Astrocyte (in vitro differentiated cells and primary cell): ENCODE data around the gene FAM3B. TPM values are rescaled to one million over a fixed set of nuclear protein-coding genes. Genes with fewer than 3 reads are reported as not detected.

ENCODE experiments used
- DNase-seq: peaks from one replicate; pipeline ENCODE4 v3.0.0-alpha.2; 2010; ENCODE audit warnings: low read depth
- FAIRE-seq: peaks from 2 replicates; lab custom pipeline; 2011; peaks lifted over from hg19 to GRCh38; lab: Jason Lieb, UNC
- H2AFZ ChIP-seq: 2 replicates; pipeline ENCODE4 v1.6.0; 2012; ENCODE audit warnings: low read depth, low read length, inconsistent platforms
- H3K27ac ChIP-seq: 2 replicates; pipeline ENCODE4 v1.5.1; 2011; ENCODE audit warnings: low read depth, low read length, inconsistent platforms
- H3K27me3 ChIP-seq: 2 replicates; pipeline ENCODE4 v1.6.0; 2011; ENCODE audit warnings: low read length, inconsistent platforms; ENCODE audit not compliant: insufficient read depth
- H3K36me3 ChIP-seq: 2 replicates; pipeline ENCODE4 v1.5.1; 2011; ENCODE audit warnings: low read length, inconsistent platforms; ENCODE audit not compliant: insufficient read depth
- H3K4me1 ChIP-seq: 2 replicates; pipeline ENCODE4 v1.5.1; 2011; ENCODE audit warnings: low read length, inconsistent platforms; ENCODE audit not compliant: insufficient read depth
- H3K4me2 ChIP-seq: 2 replicates; pipeline ENCODE4 v1.6.0; 2012; ENCODE audit warnings: low read length, inconsistent platforms
- H3K4me3 ChIP-seq: 2 replicates; pipeline ENCODE4 v1.5.1; 2011; ENCODE audit warnings: low read depth, mild to moderate bottlenecking, low read length, inconsistent platforms; ENCODE audit not compliant: insufficient read depth
- H3K79me2 ChIP-seq: 2 replicates; pipeline ENCODE4 v1.6.0; 2012; ENCODE audit warnings: mild to moderate bottlenecking, low read length, inconsistent platforms; ENCODE audit not compliant: insufficient read depth
- H3K9ac ChIP-seq: 2 replicates; pipeline ENCODE4 v1.6.0; 2012; ENCODE audit warnings: mild to moderate bottlenecking, low read length, inconsistent platforms
- H3K9me3 ChIP-seq: 2 replicates; pipeline ENCODE4 v1.5.1; 2012; ENCODE audit warnings: low read depth, mild to moderate bottlenecking, low read length, inconsistent platforms; ENCODE audit not compliant: insufficient read depth
- H4K20me1 ChIP-seq: 2 replicates; pipeline ENCODE4 v1.6.0; 2012; ENCODE audit warnings: low read length, inconsistent platforms; ENCODE audit not compliant: insufficient read depth
- H3K27ac Mint-ChIP-seq: one replicate; pipeline ENCODE4 v1.8.0; 2021; ENCODE audit warnings: mild to moderate bottlenecking, mixed read lengths; ENCODE audit not compliant: unreplicated experiment
- H3K27me3 Mint-ChIP-seq: one replicate; pipeline ENCODE4 v1.8.0; 2021; ENCODE audit warnings: low read depth, mixed read lengths; ENCODE audit not compliant: unreplicated experiment
- H3K36me3 Mint-ChIP-seq: one replicate; pipeline ENCODE4 v1.8.0; 2021; ENCODE audit warnings: low read depth, mixed read lengths; ENCODE audit not compliant: unreplicated experiment
- H3K4me1 Mint-ChIP-seq: one replicate; pipeline ENCODE4 v1.8.0; 2021; ENCODE audit warnings: low read depth, mixed read lengths; ENCODE audit not compliant: unreplicated experiment
- H3K4me3 Mint-ChIP-seq: one replicate; pipeline ENCODE4 v1.8.0; 2021; ENCODE audit warnings: mild to moderate bottlenecking, moderate library complexity, mixed read lengths; ENCODE audit not compliant: unreplicated experiment
- H3K9me3 Mint-ChIP-seq: one replicate; pipeline ENCODE4 v1.8.0; 2021; ENCODE audit warnings: mild to moderate bottlenecking, mixed read lengths; ENCODE audit not compliant: unreplicated experiment
- EZH2 ChIP-seq: IDR thresholded peaks from 2 replicates; pipeline ENCODE4 v1.6.1; 2012; ENCODE audit warnings: mild to moderate bottlenecking, low read length, inconsistent platforms; ENCODE audit not compliant: insufficient read depth
- total RNA-seq: library from RNA; stranded (reverse); gene quantifications from 2 replicates; pipeline ENCODE4 v1.2.1, GENCODE V29; 2021
- TF ChIP-seq, protein P1 (sequence below): IDR thresholded peaks from 2 replicates; pipeline ENCODE4 v1.5.1; 2011; ENCODE audit warnings: low read depth, mild to moderate bottlenecking, inconsistent platforms, low read length, moderate library complexity; ENCODE audit not compliant: insufficient read depth

Gene FAM3B
- total RNA-seq, 1 donor from 2014 or later = not detected

DNA sequence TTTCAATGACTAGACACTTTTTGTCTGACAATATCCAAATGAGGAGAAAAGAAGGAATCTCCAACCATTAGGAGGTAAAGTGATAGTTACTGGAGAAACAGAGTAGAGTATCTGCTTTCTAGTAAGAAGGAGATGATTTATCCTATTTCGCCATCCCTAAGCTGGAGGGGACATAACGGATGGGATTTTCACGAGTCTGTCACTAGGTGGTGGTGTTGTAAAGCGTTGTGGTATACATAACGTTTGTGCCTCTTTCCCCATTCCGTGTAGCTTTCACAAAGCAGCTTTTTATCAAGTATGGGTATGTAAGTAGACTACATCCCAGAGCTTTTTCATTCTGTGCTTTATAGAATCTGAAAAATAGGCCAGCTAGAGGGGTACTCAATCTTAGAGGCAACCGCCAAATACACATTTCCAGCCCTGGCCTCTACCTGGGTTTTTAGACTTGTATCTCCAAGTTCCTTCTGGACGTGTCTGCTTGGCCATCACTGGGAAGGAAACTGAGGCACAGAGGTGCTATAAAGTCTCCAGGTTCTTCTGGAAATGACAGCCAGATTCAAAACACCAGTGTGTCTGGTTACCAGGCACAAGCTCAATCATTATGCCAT, 33.3 kb upstream of the FAM3B start:
- no peaks in the 10 kb centered on the region for H4K20me1 ChIP-seq
- H3K79me2 ChIP-seq = no peaks in the 10 kb centered on the region
- no peaks in the 10 kb centered on the region for H3K4me1 ChIP-seq
- H3K36me3 ChIP-seq = no peaks in the 10 kb centered on the region
- Mint-ChIP-seq H3K27me3 (peaks cover 11% of the 10 kb centered on the region), H3K27ac (no peak overlapping the region), H3K4me1 (no peaks in the 10 kb centered on the region), H3K4me3 (no peak overlapping the region), H3K9me3 (peaks cover 2% of the 10 kb centered on the region), H3K36me3 (no peaks in the 10 kb centered on the region)
- H2AFZ ChIP-seq = no peak overlapping the region
- no peak overlapping the region for H3K4me2 ChIP-seq
- H3K9me3 ChIP-seq = no peaks in the 10 kb centered on the region
- no peak overlapping the region for H3K27ac ChIP-seq
- TF ChIP-seq EZH2 = no peak
- TF ChIP-seq, protein P1, sequence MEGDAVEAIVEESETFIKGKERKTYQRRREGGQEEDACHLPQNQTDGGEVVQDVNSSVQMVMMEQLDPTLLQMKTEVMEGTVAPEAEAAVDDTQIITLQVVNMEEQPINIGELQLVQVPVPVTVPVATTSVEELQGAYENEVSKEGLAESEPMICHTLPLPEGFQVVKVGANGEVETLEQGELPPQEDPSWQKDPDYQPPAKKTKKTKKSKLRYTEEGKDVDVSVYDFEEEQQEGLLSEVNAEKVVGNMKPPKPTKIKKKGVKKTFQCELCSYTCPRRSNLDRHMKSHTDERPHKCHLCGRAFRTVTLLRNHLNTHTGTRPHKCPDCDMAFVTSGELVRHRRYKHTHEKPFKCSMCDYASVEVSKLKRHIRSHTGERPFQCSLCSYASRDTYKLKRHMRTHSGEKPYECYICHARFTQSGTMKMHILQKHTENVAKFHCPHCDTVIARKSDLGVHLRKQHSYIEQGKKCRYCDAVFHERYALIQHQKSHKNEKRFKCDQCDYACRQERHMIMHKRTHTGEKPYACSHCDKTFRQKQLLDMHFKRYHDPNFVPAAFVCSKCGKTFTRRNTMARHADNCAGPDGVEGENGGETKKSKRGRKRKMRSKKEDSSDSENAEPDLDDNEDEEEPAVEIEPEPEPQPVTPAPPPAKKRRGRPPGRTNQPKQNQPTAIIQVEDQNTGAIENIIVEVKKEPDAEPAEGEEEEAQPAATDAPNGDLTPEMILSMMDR = peak; percentile 85
- peak; percentile 63 for DNase-seq
- peaks cover 7% of the 10 kb centered on the region for H3K27me3 ChIP-seq
- H3K9ac ChIP-seq = no peak overlapping the region
- H3K4me3 ChIP-seq = no peak overlapping the region
- FAIRE-seq = peak; percentile 92

DNA sequence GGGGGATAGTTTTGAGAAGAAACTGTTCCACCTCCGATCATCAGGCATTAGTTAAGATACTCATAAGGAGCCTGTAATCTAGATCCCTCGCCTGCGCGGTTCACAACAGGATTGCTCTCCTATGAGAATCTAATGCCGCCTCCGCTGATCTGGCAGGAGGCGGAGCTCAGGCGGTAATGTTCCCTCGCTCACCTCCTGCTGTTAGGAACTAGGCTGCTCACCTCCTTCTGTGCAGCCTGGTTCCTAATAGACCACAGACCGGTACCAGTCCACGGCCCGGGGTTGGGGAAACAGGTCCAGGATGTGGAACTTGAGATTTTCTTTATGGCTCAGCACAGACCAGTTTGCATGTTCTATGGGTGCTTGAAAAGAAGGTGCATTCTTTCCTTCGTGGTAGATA, 27.2 kb upstream of the FAM3B start:
- H3K36me3 ChIP-seq = no peaks in the 10 kb centered on the region
- Mint-ChIP-seq H3K4me3 (no peak overlapping the region), H3K4me1 (no peaks in the 10 kb centered on the region), H3K36me3 (no peaks in the 10 kb centered on the region), H3K27me3 (peaks cover 9% of the 10 kb centered on the region), H3K27ac (no peak overlapping the region), H3K9me3 (peaks cover 2% of the 10 kb centered on the region)
- no peak overlapping the region for H3K4me3 ChIP-seq
- FAIRE-seq (no peak), DNase-seq (no peak)
- TF ChIP-seq, protein P1 = no peak
- TF ChIP-seq EZH2 = no peak
- no peaks in the 10 kb centered on the region for H3K4me1 ChIP-seq
- H3K27ac ChIP-seq = no peak overlapping the region
- H3K9me3 ChIP-seq = peaks cover 2% of the 10 kb centered on the region
- peaks cover 2% of the 10 kb centered on the region for H3K27me3 ChIP-seq
- no peak overlapping the region for H2AFZ ChIP-seq
- H3K79me2 ChIP-seq = no peaks in the 10 kb centered on the region
- H4K20me1 ChIP-seq = no peaks in the 10 kb centered on the region
- H3K9ac ChIP-seq = no peak overlapping the region
- H3K4me2 ChIP-seq = no peak overlapping the region

DNA sequence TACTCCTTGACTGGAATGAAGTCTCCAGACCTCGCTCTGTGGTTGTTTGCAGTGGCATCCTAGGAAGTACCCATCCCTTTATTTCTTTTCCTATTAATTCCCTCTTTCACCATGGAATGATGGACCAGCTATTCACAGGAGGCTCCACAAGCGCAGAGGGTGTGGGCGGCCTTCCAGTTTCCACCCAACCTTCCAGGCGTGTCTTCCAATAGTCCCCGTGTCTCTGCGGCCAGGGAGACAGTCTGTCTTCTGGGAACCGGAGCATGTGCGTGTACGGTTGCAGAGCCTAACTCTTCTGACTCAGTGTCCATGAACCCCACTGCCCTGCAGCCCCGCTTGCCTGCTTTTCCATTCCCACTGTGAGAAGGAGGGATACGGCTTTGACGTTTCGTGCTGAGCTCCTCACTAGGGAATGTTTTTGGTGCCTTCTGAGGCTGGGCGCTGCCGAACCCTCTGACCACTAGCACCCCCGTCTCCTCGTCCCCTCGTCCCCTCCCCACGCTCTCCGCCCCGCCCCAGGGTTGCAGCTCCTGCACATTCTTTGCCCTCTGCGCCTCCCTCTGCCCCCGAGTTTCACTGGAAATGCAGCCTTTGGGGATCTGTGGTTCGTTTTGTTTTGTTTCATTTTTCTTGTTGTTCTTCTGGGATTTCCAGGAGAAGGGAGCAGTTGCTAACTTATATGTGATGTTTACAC, 26.3 kb upstream of the FAM3B start:
- Histone ChIP-seq H4K20me1 (no peaks in the 10 kb centered on the region), H3K79me2 (no peaks in the 10 kb centered on the region), H3K27me3 (peaks cover 2% of the 10 kb centered on the region), H2AFZ (no peak overlapping the region), H3K4me3 (no peak overlapping the region), H3K9me3 (peaks cover 2% of the 10 kb centered on the region), H3K27ac (no peak overlapping the region), H3K4me2 (no peak overlapping the region), H3K36me3 (no peaks in the 10 kb centered on the region), H3K4me1 (no peaks in the 10 kb centered on the region), H3K9ac (no peak overlapping the region)
- Mint-ChIP-seq H3K27me3 (peaks cover 10% of the 10 kb centered on the region), H3K27ac (peak overlapping the region; percentile 60), H3K36me3 (no peaks in the 10 kb centered on the region), H3K4me1 (no peaks in the 10 kb centered on the region), H3K4me3 (no peak overlapping the region), H3K9me3 (peaks cover 2% of the 10 kb centered on the region)
- FAIRE-seq (no peak), DNase-seq (no peak)
- TF ChIP-seq, protein P1 = no peak
- TF ChIP-seq EZH2 = no peak
